ENCODE results near the gene CYP19A1. TPM values are rescaled to one million over a fixed set of nuclear protein-coding genes. Genes with fewer than 3 reads are reported as not detected.

The CYP19A1 gene
- total and polyA plus RNA-seq, 2 of the 8 experiments (the other 6 are each of a cell fraction or from before 2014, with no cell fraction given), result not detected

GRCh38 chr15:51267703-51268083 is 70.7 kb downstream of the CYP19A1 start (continued):
- no peak for TF ChIP-seq CBX5 (IDR thresholded peaks at IDR 0.05; ENCODE audit: low read depth, low read length)
- TF ChIP-seq RFX5 (IDR thresholded peaks at IDR 0.05; ENCODE audit: borderline replicate concordance, low read depth, low read length), result no peak
- TF ChIP-seq YY1 (IDR thresholded peaks at IDR 0.05; ENCODE audit: low read depth, low read length), result no peak
- no peak for TF ChIP-seq POLR2AphosphoS5 (IDR thresholded peaks at IDR 0.05; ENCODE audit: low read depth, low read length)
